ENCODE measurements around the gene CRYBB1. TPM values are rescaled to one million over a fixed set of nuclear protein-coding genes. Genes with fewer than 3 reads are reported as not detected.
A peak's percentile ranks its signal among the peaks of the same experiment; 100 is the strongest.

CRYBB1 gene
- total RNA-seq, 1 experiment from 2014 or later: not detected

GRCh38 chr22:26551568-26551967, 66.3 kb downstream of the CRYBB1 start:
- BruUV-seq (replicated peaks): no TSS peak
- Histone ChIP-seq H4K20me1 (ENCODE audit: low read length) (no peaks in the 10 kb centered on the region), H3K27ac (ENCODE audit: low read length) (no peak overlapping the region), H2AFZ (ENCODE audit: low read length) (no peak overlapping the region), H3K4me3 (ENCODE audit: low read length) (no peak overlapping the region), H3K9me2 (replicated peaks; ENCODE audit: low read length) (no peaks in the 10 kb centered on the region), H3K4me2 (ENCODE audit: low read length) (no peak overlapping the region), H3F3A (ENCODE audit: low read length, unreplicated experiment) (no peaks in the 10 kb centered on the region), H3K4me1 (ENCODE audit: insufficient read depth, low read length) (no peaks in the 10 kb centered on the region), H3K27me3 (ENCODE audit: low read length) (no peaks in the 10 kb centered on the region), H3K9ac (ENCODE audit: low read length) (no peak overlapping the region), H3K9me3 (ENCODE audit: low read length) (no peaks in the 10 kb centered on the region), H3K79me2 (ENCODE audit: low read length) (no peaks in the 10 kb centered on the region), H3K36me3 (ENCODE audit: low read depth, low read length) (no peaks in the 10 kb centered on the region)
- no peak for ATAC-seq
- intact Hi-C loops (cut with micrococcal nuclease): no loop called here
- DNase-seq: no peak
- ChIA-PET CTCF (no interaction called here), POLR2A (ENCODE audit: unreplicated experiment) (no interaction called here)
- TF ChIP-seq EZH2phosphoT487 (IDR thresholded peaks at IDR 0.05; ENCODE audit: borderline replicate concordance, low read length) (no peak), EZH2 (IDR thresholded peaks at IDR 0.05; ENCODE audit: low read length, unreplicated experiment) (no peak), CTCF (conservative IDR thresholded peaks at IDR 0.05; ENCODE audit: low read depth, low read length) (no peak)

GRCh38 chr22:26550498-26551033, 67.3 kb downstream of the CRYBB1 start:
- Histone ChIP-seq H3K9ac (ENCODE audit: low read length) (no peak overlapping the region), H3K9me2 (replicated peaks; ENCODE audit: low read length) (no peaks in the 10 kb centered on the region), H3K27ac (ENCODE audit: low read length) (no peak overlapping the region), H4K20me1 (ENCODE audit: low read length) (no peaks in the 10 kb centered on the region), H3K79me2 (ENCODE audit: low read length) (no peaks in the 10 kb centered on the region), H3K4me3 (ENCODE audit: low read length) (no peak overlapping the region), H2AFZ (ENCODE audit: low read length) (no peak overlapping the region), H3K4me2 (ENCODE audit: low read length) (no peak overlapping the region), H3K36me3 (ENCODE audit: low read depth, low read length) (no peaks in the 10 kb centered on the region), H3K9me3 (ENCODE audit: low read length) (no peaks in the 10 kb centered on the region), H3K4me1 (ENCODE audit: insufficient read depth, low read length) (no peaks in the 10 kb centered on the region), H3K27me3 (ENCODE audit: low read length) (no peaks in the 10 kb centered on the region), H3F3A (ENCODE audit: low read length, unreplicated experiment) (no peaks in the 10 kb centered on the region)
- TF ChIP-seq EZH2phosphoT487 (IDR thresholded peaks at IDR 0.05; ENCODE audit: borderline replicate concordance, low read length): no peak
- no peak for TF ChIP-seq EZH2 (IDR thresholded peaks at IDR 0.05; ENCODE audit: low read length, unreplicated experiment)
- no peak for TF ChIP-seq CTCF (conservative IDR thresholded peaks at IDR 0.05; ENCODE audit: low read depth, low read length)
- ChIA-PET CTCF (no interaction called here), POLR2A (ENCODE audit: unreplicated experiment) (no interaction called here)
- DNase-seq: peak; percentile 3
- intact Hi-C loops (cut with micrococcal nuclease): no loop called here
- ATAC-seq: no peak
- BruUV-seq (replicated peaks): no TSS peak

GRCh38 chr22:26549902-26550497, 67.8 kb downstream of the CRYBB1 start:
- Histone ChIP-seq H4K20me1 (ENCODE audit: low read length) (no peaks in the 10 kb centered on the region), H3K36me3 (ENCODE audit: low read depth, low read length) (no peaks in the 10 kb centered on the region), H3K4me2 (ENCODE audit: low read length) (no peak overlapping the region), H2AFZ (ENCODE audit: low read length) (no peak overlapping the region), H3K4me1 (ENCODE audit: insufficient read depth, low read length) (no peaks in the 10 kb centered on the region), H3K27me3 (ENCODE audit: low read length) (no peaks in the 10 kb centered on the region), H3K9ac (ENCODE audit: low read length) (no peak overlapping the region), H3K4me3 (ENCODE audit: low read length) (no peak overlapping the region), H3K79me2 (ENCODE audit: low read length) (no peaks in the 10 kb centered on the region), H3K9me2 (replicated peaks; ENCODE audit: low read length) (no peaks in the 10 kb centered on the region), H3F3A (ENCODE audit: low read length, unreplicated experiment) (no peaks in the 10 kb centered on the region), H3K27ac (ENCODE audit: low read length) (no peak overlapping the region), H3K9me3 (ENCODE audit: low read length) (no peaks in the 10 kb centered on the region)
- POLR2A ChIA-PET (ENCODE audit: unreplicated experiment): no interaction called here
- no peak for DNase-seq
- intact Hi-C loops (cut with micrococcal nuclease): no loop called here
- no TSS peak for BruUV-seq (replicated peaks)
- no peak for TF ChIP-seq CTCF (conservative IDR thresholded peaks at IDR 0.05; ENCODE audit: low read depth, low read length)
- no peak for TF ChIP-seq EZH2 (IDR thresholded peaks at IDR 0.05; ENCODE audit: low read length, unreplicated experiment)
- no peak for TF ChIP-seq EZH2phosphoT487 (IDR thresholded peaks at IDR 0.05; ENCODE audit: borderline replicate concordance, low read length)
- CTCF ChIA-PET: no interaction called here
- ATAC-seq: no peak

All from PC-3 (cell line).